LNCAP (cell line): ENCODE results near the gene MID1.

ENCODE experiments used
- TF ChIP-seq, protein P1 (sequence below): fragments of 450-650 bp; IDR thresholded peaks from 2 replicates; pipeline ENCODE4 v1.5.1; 2017; ENCODE audit warnings: mild to moderate bottlenecking

MID1 gene, protein sequence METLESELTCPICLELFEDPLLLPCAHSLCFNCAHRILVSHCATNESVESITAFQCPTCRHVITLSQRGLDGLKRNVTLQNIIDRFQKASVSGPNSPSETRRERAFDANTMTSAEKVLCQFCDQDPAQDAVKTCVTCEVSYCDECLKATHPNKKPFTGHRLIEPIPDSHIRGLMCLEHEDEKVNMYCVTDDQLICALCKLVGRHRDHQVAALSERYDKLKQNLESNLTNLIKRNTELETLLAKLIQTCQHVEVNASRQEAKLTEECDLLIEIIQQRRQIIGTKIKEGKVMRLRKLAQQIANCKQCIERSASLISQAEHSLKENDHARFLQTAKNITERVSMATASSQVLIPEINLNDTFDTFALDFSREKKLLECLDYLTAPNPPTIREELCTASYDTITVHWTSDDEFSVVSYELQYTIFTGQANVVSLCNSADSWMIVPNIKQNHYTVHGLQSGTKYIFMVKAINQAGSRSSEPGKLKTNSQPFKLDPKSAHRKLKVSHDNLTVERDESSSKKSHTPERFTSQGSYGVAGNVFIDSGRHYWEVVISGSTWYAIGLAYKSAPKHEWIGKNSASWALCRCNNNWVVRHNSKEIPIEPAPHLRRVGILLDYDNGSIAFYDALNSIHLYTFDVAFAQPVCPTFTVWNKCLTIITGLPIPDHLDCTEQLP

DNA sequence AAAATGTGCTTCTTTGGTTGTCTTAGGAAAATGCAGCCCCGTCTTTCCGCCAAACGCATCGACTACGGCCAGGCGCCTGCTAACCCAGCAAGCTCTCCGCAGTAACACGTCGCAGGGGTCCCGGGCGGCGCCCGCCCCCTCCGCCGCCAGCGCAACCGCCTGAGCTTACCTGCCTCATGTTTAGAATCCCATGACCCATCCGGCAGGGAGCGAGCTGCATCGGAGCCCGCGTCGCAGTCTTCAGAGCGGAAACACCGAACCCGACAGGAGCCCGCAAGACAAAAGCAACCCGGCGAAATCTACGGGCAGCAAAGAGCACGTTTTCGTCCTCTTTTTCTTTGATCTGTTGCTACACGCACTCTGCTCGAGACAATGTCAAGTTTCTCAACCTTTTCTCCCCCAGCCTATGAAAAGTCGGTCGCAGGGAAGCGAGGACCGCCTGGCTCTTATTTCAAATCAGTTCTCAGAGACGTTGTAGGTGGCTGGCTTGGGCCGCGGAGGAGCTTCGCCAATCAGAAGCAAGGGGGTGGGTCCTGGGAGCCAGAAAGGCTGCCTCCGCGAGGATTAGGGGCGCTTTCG is at the start of gene MID1:
TSS of gene MID1 (minus strand) at position 465 of the 579 bp plus-strand sequence. CDS start 53,038 bp downstream, outside the sequence.
- TF ChIP-seq, protein P1, sequence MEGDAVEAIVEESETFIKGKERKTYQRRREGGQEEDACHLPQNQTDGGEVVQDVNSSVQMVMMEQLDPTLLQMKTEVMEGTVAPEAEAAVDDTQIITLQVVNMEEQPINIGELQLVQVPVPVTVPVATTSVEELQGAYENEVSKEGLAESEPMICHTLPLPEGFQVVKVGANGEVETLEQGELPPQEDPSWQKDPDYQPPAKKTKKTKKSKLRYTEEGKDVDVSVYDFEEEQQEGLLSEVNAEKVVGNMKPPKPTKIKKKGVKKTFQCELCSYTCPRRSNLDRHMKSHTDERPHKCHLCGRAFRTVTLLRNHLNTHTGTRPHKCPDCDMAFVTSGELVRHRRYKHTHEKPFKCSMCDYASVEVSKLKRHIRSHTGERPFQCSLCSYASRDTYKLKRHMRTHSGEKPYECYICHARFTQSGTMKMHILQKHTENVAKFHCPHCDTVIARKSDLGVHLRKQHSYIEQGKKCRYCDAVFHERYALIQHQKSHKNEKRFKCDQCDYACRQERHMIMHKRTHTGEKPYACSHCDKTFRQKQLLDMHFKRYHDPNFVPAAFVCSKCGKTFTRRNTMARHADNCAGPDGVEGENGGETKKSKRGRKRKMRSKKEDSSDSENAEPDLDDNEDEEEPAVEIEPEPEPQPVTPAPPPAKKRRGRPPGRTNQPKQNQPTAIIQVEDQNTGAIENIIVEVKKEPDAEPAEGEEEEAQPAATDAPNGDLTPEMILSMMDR = no peak

DNA sequence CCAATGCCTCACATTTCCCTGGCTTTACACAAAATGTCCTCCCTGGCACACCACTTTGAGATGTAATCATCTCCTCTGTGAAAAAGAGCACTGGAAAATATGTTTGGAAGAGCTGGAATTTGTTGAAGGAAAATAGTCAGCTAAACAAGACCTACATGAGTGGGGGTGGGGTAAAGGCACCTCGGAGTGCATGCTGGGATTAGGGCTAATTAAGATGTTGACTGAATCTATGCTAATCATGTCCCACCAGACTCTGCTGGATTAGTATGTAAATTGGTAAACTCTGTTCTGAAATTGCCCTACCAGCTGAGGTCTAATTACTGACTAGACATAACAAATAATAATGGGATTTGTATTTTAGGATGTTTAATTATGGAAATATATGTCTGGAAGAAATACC is 46.8 kb upstream of the MID1 start:
- TF ChIP-seq, protein P1 = no peak

DNA sequence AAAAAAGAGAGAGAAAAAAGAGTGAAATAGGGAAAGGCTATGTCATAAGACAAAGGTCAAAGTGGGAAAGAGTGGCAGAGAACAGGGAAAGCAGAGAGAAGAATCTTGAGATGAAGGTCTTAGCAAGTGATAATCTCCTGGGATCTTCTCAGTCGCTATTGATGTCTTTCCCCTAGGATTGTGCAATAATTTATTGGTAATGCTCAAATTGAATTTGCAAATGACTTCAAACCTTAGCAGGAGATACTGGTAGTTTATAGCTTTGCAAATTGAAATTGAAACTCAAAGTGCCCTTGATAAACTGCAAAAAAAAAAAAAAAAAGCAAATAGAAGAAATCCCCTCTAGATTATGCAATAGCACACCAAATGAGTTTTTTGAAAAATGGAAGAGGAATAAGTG is 45.7 kb upstream of the MID1 start:
- TF ChIP-seq, protein P1 = no peak

DNA sequence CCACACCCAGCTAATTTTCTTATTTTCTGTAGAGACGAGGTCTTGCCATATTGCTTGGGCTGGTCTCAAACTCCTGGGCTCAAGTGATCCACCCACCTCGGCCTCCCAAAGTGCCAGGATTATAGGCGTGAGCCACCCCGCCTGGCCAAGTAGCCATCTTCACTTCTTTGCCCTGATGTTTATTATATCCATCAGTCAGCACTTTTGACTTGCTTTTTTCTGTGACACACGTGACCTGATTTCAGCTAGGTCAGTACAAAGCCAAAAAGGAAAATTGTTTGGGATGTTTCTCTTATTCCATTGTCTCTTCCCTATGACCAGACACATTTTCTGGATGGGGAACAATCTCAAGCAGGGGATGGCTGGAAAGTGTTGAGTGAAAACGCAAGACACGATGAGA is 45.3 kb upstream of the MID1 start:
- TF ChIP-seq, protein P1 = no peak

DNA sequence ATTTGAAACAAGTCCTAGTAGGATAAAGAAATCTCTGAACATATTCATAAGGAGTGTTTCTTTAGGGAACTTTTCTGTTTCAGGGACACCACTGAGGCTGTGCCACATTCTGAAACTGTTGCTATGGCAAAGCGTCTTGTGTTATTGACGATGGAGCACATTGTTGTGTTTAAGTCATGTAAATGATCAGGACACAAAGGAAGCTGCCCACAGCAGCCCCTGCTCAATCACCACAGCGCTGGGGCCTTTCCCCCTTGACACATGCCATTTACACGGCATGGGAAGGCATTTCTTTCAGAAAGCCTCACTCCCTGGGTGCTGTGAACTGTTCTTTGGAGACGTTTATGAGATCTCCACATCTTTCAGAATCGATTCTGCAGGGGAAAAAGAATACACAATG is 39.8 kb upstream of the MID1 start:
- TF ChIP-seq, protein P1 = no peak

DNA sequence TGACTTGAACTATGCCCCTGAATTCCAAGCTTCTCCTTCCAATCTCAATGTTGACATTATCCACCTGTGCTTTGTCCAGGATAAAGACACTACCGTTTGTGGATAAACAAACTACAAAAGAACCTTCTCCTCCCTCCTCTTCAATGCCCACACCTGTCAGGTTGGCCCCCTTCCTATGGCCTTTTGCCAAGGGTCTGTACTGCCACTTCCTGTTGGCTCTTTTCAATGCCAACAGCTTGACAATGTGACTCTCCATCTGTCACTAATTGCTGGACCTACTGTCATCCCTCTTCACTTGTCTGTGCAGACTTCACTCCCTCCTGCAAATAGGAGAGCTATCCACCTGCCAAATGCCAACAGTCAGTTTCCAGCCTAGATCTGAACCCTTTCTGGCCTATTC is 35.8 kb upstream of the MID1 start:
- TF ChIP-seq, protein P1 = no peak

DNA sequence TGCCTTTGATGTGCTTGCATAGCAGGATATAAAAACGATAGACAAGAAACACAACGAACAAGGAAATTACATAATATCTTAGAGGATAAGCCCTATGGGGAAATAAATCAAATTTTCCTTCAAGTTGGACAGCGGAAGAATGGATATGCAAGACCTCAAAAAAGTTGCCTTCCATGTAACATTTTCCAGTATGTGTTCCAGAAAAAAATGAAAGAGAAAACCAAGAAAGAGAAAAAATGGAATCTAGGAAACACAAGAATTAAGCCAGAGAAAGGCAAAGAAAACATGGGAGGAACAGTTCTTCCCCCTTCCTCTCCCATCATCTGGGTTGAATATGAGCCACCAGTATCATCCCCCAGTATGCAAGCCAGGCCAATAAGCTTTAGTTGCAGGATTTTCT is 34.6 kb upstream of the MID1 start:
- TF ChIP-seq, protein P1 = no peak
